ENCODE data around the gene PCBP2.
"Not testable (repeated sequence)": the region's sequence is repeated elsewhere in the genome, so short reads cannot be mapped to it uniquely, and the experiment has no call there.

DNA sequence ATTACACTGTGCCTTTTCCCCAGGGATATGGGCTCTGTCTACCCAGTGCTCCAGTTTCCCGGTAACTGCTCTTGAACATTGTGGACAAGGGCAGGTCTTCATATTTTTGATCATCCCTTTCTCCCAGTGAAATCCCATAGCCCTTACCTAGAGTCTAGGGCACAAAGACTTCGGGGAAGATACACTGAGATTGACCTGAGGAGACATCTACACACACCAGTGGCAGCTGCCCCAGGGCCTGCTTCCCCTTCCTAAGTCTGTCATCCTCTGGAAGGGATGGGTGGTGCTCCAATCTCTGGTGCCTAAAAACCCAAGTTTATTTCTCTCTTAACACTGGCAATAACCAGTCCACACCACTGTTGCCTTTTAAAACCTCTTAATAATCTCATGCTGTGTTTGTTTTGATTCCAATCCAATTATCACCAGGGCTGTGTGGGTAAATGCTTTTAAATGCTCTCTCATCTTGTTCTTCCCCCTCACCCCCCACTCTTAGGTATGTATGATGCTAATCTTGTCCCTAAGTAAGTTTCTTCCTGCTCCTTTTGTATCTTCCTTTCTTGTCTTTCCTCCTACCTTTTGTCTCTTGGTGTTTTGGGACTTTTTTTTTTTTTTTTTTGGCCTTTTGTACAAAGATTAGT is 36.0 kb upstream of the PCBP2 start:
- TF ChIP-seq, protein P1, sequence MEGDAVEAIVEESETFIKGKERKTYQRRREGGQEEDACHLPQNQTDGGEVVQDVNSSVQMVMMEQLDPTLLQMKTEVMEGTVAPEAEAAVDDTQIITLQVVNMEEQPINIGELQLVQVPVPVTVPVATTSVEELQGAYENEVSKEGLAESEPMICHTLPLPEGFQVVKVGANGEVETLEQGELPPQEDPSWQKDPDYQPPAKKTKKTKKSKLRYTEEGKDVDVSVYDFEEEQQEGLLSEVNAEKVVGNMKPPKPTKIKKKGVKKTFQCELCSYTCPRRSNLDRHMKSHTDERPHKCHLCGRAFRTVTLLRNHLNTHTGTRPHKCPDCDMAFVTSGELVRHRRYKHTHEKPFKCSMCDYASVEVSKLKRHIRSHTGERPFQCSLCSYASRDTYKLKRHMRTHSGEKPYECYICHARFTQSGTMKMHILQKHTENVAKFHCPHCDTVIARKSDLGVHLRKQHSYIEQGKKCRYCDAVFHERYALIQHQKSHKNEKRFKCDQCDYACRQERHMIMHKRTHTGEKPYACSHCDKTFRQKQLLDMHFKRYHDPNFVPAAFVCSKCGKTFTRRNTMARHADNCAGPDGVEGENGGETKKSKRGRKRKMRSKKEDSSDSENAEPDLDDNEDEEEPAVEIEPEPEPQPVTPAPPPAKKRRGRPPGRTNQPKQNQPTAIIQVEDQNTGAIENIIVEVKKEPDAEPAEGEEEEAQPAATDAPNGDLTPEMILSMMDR (conservative IDR thresholded peaks at IDR 0.05 in 1 of 2, IDR thresholded peaks at IDR 0.05 in 1 of 2; ENCODE audit: low read depth in 1 of 2, low read length in 2 of 2) = not testable (repeated sequence)
- TF ChIP-seq EZH2 (IDR thresholded peaks at IDR 0.05; ENCODE audit: low read length, missing control alignments) = not testable (repeated sequence)
